GM12878 (cell line): ENCODE measurements around the gene RIF1. TPM values are rescaled to one million over a fixed set of nuclear protein-coding genes. Genes with fewer than 3 reads are reported as not detected.
A peak's percentile ranks its signal among the peaks of the same experiment; 100 is the strongest.

ENCODE experiments used
- ASH2L ChIP-seq: fragments of 300-600, 200-600 bp; sonication (generic); IDR thresholded peaks from 2 replicates; pipeline ENCODE4 v1.6.1; 2017; ENCODE audit warnings: low read depth, mild to moderate bottlenecking, borderline replicate concordance
- BCLAF1 ChIP-seq: fragments of 450-650 bp; IDR thresholded peaks from 2 replicates; pipeline ENCODE4 v1.6.1; 2017; ENCODE audit warnings: antibody characterized with exemption, mild to moderate bottlenecking, moderate library complexity
- CTCF ChIP-seq, 3 experiments: IDR thresholded peaks in 2 of 3; conservative IDR thresholded peaks in 1 of 3; 2 replicates each; pipeline ENCODE4 v1.5.1; 2011; ENCODE audit warnings: low read depth in 3 of 3, low read length in 3 of 3, mild to moderate bottlenecking in 3 of 3, control low read depth in 2 of 3, moderate library complexity in 2 of 3, inconsistent platforms in 1 of 3, mixed read lengths in 1 of 3; ENCODE audit not compliant: control insufficient read depth in 2 of 3, insufficient read depth in 1 of 3; ENCODE audit errors: extremely low read depth in 1 of 3
- IRF5 ChIP-seq: fragments of 450-650 bp; IDR thresholded peaks from 2 replicates; pipeline ENCODE4 v1.6.1; 2017; ENCODE audit warnings: borderline replicate concordance
- JUND ChIP-seq: IDR thresholded peaks from 2 replicates; pipeline ENCODE4 v1.6.1; 2012; ENCODE audit warnings: low read depth, mild to moderate bottlenecking, low read length, improper control_type of control experiment, moderate library complexity
- KAT2A ChIP-seq: conservative IDR thresholded peaks from 2 replicates; pipeline ENCODE4 v1.6.1; 2011; ENCODE audit warnings: low read depth, low read length; ENCODE audit not compliant: control insufficient read depth
- MEF2B ChIP-seq: fragments of 450-650 bp; IDR thresholded peaks from 2 replicates; pipeline ENCODE4 v1.6.1; 2018; ENCODE audit warnings: mild to moderate bottlenecking, moderate library complexity; ENCODE audit not compliant: partially characterized antibody, poor library complexity, severe bottlenecking
- PAX8 ChIP-seq: fragments of 450-650 bp; IDR thresholded peaks from 2 replicates; pipeline ENCODE4 v1.6.1; 2017; ENCODE audit warnings: mild to moderate bottlenecking, moderate library complexity
- POU2F2 ChIP-seq: IDR thresholded peaks from 3 replicates; pipeline ENCODE4 v1.6.1; 2011; ENCODE audit warnings: low read depth, mild to moderate bottlenecking, low read length, borderline replicate concordance
- RB1 ChIP-seq: fragments of 450-650 bp; formaldehyde crosslinking; IDR thresholded peaks from 2 replicates; pipeline ENCODE4 v1.6.1; 2017; ENCODE audit warnings: mild to moderate bottlenecking, borderline replicate concordance
- RCOR1 ChIP-seq: conservative IDR thresholded peaks from 2 replicates; pipeline ENCODE4 v1.6.1; 2012; ENCODE audit warnings: low read depth, low read length, improper control_type of control experiment
- SIX5 ChIP-seq: IDR thresholded peaks from 2 replicates; pipeline ENCODE4 v1.6.1; 2011; ENCODE audit warnings: mild to moderate bottlenecking, low read depth, low read length, moderate library complexity; ENCODE audit not compliant: severe bottlenecking
- SPI1 ChIP-seq: IDR thresholded peaks from 2 replicates; pipeline ENCODE4 v1.6.1; 2011; ENCODE audit warnings: low read depth, mild to moderate bottlenecking, low read length, moderate library complexity, borderline replicate concordance; ENCODE audit not compliant: insufficient read depth
- SUZ12 ChIP-seq: fragments of 200-600 bp; sonication (generic); IDR thresholded peaks from one replicate; pipeline ENCODE4 v1.6.1; 2018; ENCODE audit warnings: antibody characterized with exemption, mild to moderate bottlenecking; ENCODE audit not compliant: unreplicated experiment
- USF1 ChIP-seq: IDR thresholded peaks from 2 replicates; pipeline ENCODE4 v1.6.1; 2011; ENCODE audit warnings: borderline replicate concordance, low read depth, mild to moderate bottlenecking, moderate library complexity, mixed read lengths, low read length; ENCODE audit not compliant: insufficient read depth; ENCODE audit errors: extremely low read length
- ZBTB11 ChIP-seq: fragments of 450-650 bp; formaldehyde crosslinking; IDR thresholded peaks from 2 replicates; pipeline ENCODE4 v1.5.0; 2022; ENCODE audit warnings: mild to moderate bottlenecking, missing genetic modification characterization
- polyA plus RNA-seq, 11 experiments: library from polyadenylated mRNA; depleted of rRNA in 4 of 11; unstranded in 6 of 11; stranded (reverse) in 5 of 11; fragments of >200 nt; fragmentation: Nextera tagmentation in 4 of 11; fragmentation: Illumina TruSeq in 1 of 11; extraction: Ambion mirVana in 4 of 11; extraction: Trizol in 1 of 11; gene quantifications; 1 replicate in 1 of 11; 2 replicates in 10 of 11; pipeline versions ENCODE4 v1.2.1 to v1.2.3, GENCODE V29; 2011 to 2016; ENCODE audit warnings: inconsistent platforms in 2 of 11, missing spikeins in 2 of 11, low read depth in 1 of 11
- total RNA-seq, 4 experiments: library from RNA; depleted of rRNA in 3 of 4; stranded (reverse); fragments of >200 nt in 3 of 4; fragmentation: Illumina TruSeq in 1 of 4; extraction: Trizol in 1 of 4; gene quantifications; 2 replicates each; pipeline versions ENCODE4 v1.2.1 to v1.2.3, GENCODE V29; 2013 to 2021

The RIF1 gene
- total and polyA plus RNA-seq, 10 of the 15 experiments (the other 5 are each of a cell fraction or from before 2014, with no cell fraction given): 6.3 to 63.2 (median 34.4) TPM

GRCh38 chr2:151409601-151410484 is at the start of gene RIF1 (continued):
- TF ChIP-seq MEF2B (no peak), RB1 (peak; percentile 98; the same call in 1 of the 2 replicates), SIX5 (peak; percentile 48), KAT2A (no peak), PAX8 (no peak), USF1 (no peak), ZBTB11 (no peak), CTCF (IDR thresholded peaks at IDR 0.05 in 2 of 3, conservative IDR thresholded peaks at IDR 0.05 in 1 of 3; ENCODE audit: control insufficient read depth in 2 of 3, extremely low read depth in 1 of 3, insufficient read depth in 1 of 3, low read depth in 3 of 3, low read length in 3 of 3) (peak; percentile 39 to 74 (median 41)), IRF5 (no peak), ASH2L (peak; percentile 98), RCOR1 (peak; percentile 60; the same call in 1 of the 2 replicates), POU2F2 (no peak; the same call in 1 of the 3 replicates), SUZ12 (no peak), JUND (no peak), SPI1 (no peak), BCLAF1 (no peak)
